Activated naive CD8-positive, alpha-beta T cell treated with anti-CD3 and anti-CD28 coated beads, Interleukin-2, amount 50 U/mL, for 24 hours (primary cell): Measurements from ENCODE around the gene FNDC3A.
A peak's percentile ranks its signal among the peaks of the same experiment; 100 is the strongest.
"Not testable (repeated sequence)": the region's sequence is repeated elsewhere in the genome, so short reads cannot be mapped to it uniquely, and the experiment has no call there.

Experiments
- ATAC-seq: fragments of 150-1000 bp; cut with Tn5 transposase; one replicate; pipeline ENCODE4 v1.10.0; 2021
- DNase-seq: peaks from one replicate; pipeline ENCODE4 v3.0.0; 2021
- H3K27ac Mint-ChIP-seq: one replicate; pipeline ENCODE4 v1.8.0; 2021; ENCODE audit warnings: mild to moderate bottlenecking, mixed read lengths
- H3K27me3 Mint-ChIP-seq: one replicate; pipeline ENCODE4 v1.8.0; 2021; ENCODE audit warnings: mixed read lengths
- H3K36me3 Mint-ChIP-seq: one replicate; pipeline ENCODE4 v1.8.0; 2021; ENCODE audit warnings: low read depth, mixed read lengths
- H3K4me1 Mint-ChIP-seq: one replicate; pipeline ENCODE4 v1.8.0; 2021; ENCODE audit warnings: mixed read lengths
- H3K4me3 Mint-ChIP-seq: one replicate; pipeline ENCODE4 v1.8.0; 2021; ENCODE audit warnings: mild to moderate bottlenecking, moderate library complexity, mixed read lengths
- H3K9me3 Mint-ChIP-seq: one replicate; pipeline ENCODE4 v1.8.0; 2021; ENCODE audit warnings: mixed read lengths

FNDC3A gene

GRCh38 chr13:49148405-49148804 is 172.7 kb downstream of the FNDC3A start:
- no peak overlapping the region for H3K27ac Mint-ChIP-seq
- no peak overlapping the region for H3K4me3 Mint-ChIP-seq
- peaks cover 64% of the 10 kb centered on the region for H3K36me3 Mint-ChIP-seq
- DNase-seq: no peak
- H3K27me3 Mint-ChIP-seq: no peaks in the 10 kb centered on the region
- H3K9me3 Mint-ChIP-seq: peaks cover 29% of the 10 kb centered on the region
- ATAC-seq: no peak
- H3K4me1 Mint-ChIP-seq: peaks cover 25% of the 10 kb centered on the region

DNA sequence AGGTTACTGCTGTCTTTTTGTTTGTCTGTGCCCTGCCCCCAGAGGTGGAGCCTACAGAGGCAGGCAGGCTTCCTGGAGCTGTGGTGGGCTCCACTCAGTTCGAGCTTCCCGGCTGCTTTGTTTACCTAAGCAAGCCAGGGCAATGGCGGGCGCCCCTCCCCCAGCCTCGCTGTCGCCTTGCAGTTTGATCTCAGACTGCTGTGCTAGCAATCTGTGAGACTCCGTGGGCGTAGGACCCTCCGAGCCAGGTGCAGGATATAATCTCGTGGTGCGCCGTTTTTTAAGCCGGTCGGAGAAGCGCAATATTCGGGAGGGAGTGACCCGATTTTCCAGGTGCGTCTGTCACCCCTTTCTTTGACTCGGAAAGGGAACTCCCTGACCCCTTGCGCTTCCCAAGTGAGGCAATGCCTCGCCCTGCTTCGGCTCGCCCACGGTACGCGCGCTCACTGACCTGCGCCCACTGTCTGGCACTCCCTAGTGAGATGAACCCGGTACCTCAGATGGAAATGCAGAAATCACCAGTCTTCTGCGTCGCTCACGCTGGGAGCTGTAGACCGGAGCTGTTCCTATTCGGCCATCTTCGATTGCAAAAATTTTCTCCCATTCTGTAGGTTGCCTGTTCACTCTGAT is 182.4 kb downstream of the FNDC3A start:
- Mint-ChIP-seq H3K36me3 (peaks cover 52% of the 10 kb centered on the region), H3K9me3 (peaks cover 16% of the 10 kb centered on the region)
- DNase-seq, H3K4me3 Mint-ChIP-seq, H3K4me1 Mint-ChIP-seq, H3K27ac Mint-ChIP-seq, ATAC-seq, H3K27me3 Mint-ChIP-seq: not testable (repeated sequence)

DNA sequence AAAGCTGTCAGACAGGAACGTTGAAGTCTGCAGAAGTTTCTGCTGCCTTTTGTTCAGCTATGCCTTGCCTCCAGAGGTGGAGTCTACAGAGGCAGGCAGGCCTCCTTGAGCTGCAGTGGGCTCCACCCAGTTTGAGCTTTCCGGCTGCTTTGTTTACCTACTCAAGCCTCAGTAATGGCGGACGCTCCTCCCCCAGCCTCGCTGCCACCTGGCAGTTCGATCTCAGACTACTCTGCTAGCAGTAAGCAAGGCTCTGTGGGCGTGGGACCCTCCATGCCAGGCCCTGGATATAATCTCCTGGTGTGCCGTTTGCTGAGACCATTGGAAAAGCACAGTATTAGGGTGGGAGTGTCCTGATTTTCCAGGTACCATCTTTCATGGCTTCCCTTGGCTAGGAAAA is 187.4 kb downstream of the FNDC3A start:
- DNase-seq, H3K27ac Mint-ChIP-seq, H3K4me1 Mint-ChIP-seq, H3K4me3 Mint-ChIP-seq, H3K27me3 Mint-ChIP-seq, ATAC-seq: not testable (repeated sequence)
- Mint-ChIP-seq H3K9me3 (peaks cover 27% of the 10 kb centered on the region), H3K36me3 (peaks cover 69% of the 10 kb centered on the region)

- Mint-ChIP-seq H3K36me3 (peaks cover 59% of the 10 kb centered on the region), H3K9me3 (peaks cover 27% of the 10 kb centered on the region), H3K4me3 (no peak overlapping the region), H3K27ac (no peak overlapping the region), H3K4me1 (no peaks in the 10 kb centered on the region), H3K27me3 (no peaks in the 10 kb centered on the region)
- ATAC-seq (no peak), DNase-seq (no peak)
Measured at GRCh38 chr13:49164712-49165111, 189.0 kb downstream of the FNDC3A start.

GRCh38 chr13:49165798-49166752 is 190.4 kb downstream of the FNDC3A start:
- Mint-ChIP-seq H3K36me3 (peaks cover 54% of the 10 kb centered on the region), H3K27ac (no peak overlapping the region), H3K4me3 (no peak overlapping the region), H3K9me3 (peaks cover 23% of the 10 kb centered on the region), H3K4me1 (no peaks in the 10 kb centered on the region), H3K27me3 (no peaks in the 10 kb centered on the region)
- DNase-seq (no peak), ATAC-seq (no peak)

DNA sequence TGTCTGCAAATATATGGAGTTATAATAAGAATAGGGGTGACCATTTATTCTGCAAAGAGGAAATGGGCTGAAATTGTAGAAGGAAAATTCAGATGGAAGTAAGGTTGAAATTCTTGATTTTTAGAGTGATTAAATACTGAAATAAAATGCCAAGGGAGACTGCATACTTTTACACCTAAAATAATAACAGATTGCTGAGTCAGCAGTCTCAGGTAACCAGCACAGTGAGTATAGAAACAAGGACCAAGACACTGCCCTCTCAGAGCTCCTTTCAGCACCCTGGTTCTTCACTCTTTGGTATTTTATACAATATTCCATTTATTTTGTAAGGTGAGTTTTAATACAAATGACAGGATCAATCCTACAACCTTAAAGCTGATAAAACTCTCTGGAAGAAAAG is 195.6 kb downstream of the FNDC3A start:
- peaks cover 47% of the 10 kb centered on the region for H3K36me3 Mint-ChIP-seq
- no peak overlapping the region for H3K27ac Mint-ChIP-seq
- ATAC-seq (no peak), DNase-seq (no peak)
- no peaks in the 10 kb centered on the region for H3K9me3 Mint-ChIP-seq
- H3K4me1 Mint-ChIP-seq: no peaks in the 10 kb centered on the region
- H3K27me3 Mint-ChIP-seq: no peaks in the 10 kb centered on the region
- H3K4me3 Mint-ChIP-seq: no peak overlapping the region

DNA sequence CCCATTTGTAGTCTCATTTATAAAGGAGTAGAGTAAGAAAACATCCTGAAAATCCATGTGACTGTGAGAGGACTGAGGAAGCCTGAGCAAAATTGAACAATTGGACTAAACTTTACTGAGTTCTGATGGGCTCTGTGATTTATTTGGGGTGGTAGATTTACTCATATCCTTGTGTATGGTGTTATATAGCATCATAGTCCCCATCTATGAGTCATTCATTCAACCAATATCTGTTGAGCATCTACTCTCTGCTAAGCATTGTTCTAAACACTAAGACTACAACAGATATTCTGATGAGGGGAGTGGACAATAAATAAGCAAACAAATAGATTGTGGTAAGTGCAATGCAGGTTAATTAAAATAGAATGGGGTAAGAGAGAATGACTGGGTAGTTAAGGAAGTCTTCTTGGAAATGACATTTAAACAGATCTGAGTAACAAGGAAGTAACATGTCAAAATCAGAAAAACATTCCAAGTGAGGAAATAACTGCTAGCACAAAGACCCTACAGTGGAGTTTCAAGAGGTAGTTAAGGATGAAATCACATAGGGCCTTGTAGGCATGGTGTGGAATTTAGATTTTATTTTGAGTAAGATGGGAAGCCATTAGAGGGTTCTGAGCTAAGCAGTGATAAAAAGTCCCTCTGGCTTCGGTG is 208.1 kb downstream of the FNDC3A start:
- Mint-ChIP-seq H3K4me3 (no peak overlapping the region), H3K27me3 (no peaks in the 10 kb centered on the region), H3K4me1 (peaks cover 8% of the 10 kb centered on the region), H3K9me3 (no peaks in the 10 kb centered on the region), H3K36me3 (peaks cover 43% of the 10 kb centered on the region), H3K27ac (no peak overlapping the region)
- no peak for DNase-seq
- peak; percentile 79 for ATAC-seq

DNA sequence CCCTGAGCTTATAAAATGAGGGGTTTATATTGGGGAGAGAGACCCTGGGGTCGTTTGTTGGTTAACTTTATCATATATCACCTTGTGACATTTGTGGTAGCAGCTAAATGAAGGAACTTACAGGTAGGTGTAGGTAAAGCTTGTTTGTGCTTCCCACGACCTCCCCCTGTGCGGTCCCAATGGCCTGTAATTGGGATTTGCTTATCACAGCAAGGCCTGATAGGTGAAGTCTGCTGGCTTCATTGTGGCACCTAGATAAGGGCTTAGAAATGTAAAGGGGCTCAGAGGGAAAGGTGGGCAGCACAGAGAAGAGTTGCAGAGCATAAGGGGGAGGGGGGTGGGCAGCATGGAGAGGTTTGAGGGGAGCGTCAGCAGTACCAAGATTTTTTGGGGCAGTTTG is 208.9 kb downstream of the FNDC3A start:
- Mint-ChIP-seq H3K36me3 (peaks cover 38% of the 10 kb centered on the region), H3K27me3 (no peaks in the 10 kb centered on the region), H3K27ac (no peak overlapping the region), H3K9me3 (no peaks in the 10 kb centered on the region), H3K4me3 (no peak overlapping the region), H3K4me1 (peaks cover 8% of the 10 kb centered on the region)
- no peak for ATAC-seq
- no peak for DNase-seq

DNA sequence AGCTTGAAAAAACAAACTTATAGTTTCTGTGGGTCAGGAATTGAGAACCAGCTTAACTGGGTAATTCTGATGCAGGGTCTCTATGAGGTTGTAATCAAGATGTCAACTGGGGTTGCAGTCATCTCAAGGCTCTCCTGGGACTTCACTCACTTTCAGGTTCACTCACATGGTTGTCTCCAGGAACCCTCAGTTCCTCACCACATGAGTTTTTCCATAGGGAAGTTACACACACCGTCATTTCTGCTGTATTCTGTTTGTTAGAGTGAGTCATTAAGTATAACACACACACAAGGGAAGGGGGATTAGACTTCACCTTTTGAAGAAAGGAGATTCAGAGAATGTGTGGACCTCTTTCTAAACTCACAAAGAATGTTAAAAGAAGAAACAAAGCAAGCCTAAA is 209.6 kb downstream of the FNDC3A start:
- peaks cover 37% of the 10 kb centered on the region for H3K36me3 Mint-ChIP-seq
- ATAC-seq (peak; percentile 65), DNase-seq (no peak)
- peak overlapping the region; percentile 21 for H3K27ac Mint-ChIP-seq
- no peaks in the 10 kb centered on the region for H3K9me3 Mint-ChIP-seq
- H3K4me1 Mint-ChIP-seq: peaks cover 8% of the 10 kb centered on the region
- no peaks in the 10 kb centered on the region for H3K27me3 Mint-ChIP-seq
- H3K4me3 Mint-ChIP-seq: no peak overlapping the region

- no peaks in the 10 kb centered on the region for H3K27me3 Mint-ChIP-seq
- no peak overlapping the region for H3K4me3 Mint-ChIP-seq
- H3K36me3 Mint-ChIP-seq: peaks cover 38% of the 10 kb centered on the region
- DNase-seq (no peak), ATAC-seq (no peak)
- peaks cover 3% of the 10 kb centered on the region for H3K4me1 Mint-ChIP-seq
- H3K9me3 Mint-ChIP-seq: no peaks in the 10 kb centered on the region
- no peak overlapping the region for H3K27ac Mint-ChIP-seq
Measured at GRCh38 chr13:49190901-49191300, 215.2 kb downstream of the FNDC3A start.

DNA sequence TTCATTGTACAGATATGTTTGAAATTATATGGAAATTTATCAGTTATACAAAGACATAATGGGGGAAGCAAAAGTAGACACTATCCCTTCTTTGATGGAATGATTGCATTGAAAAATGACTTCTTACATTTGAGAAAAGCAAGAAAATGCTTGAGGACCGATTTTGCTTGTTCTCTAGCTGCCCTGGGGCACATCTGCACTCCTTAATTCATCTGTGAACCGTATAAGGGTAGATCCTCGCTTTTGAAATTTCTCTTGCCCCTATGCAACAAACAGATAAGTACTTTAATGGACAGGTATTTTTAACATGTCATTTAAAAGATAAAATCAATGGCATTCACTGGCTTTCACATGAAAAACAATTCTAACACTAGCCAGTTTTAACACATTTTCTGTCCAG is 230.9 kb downstream of the FNDC3A start:
- ATAC-seq (no peak), DNase-seq (no peak)
- H3K27me3 Mint-ChIP-seq: no peaks in the 10 kb centered on the region
- no peaks in the 10 kb centered on the region for H3K4me1 Mint-ChIP-seq
- H3K9me3 Mint-ChIP-seq: no peaks in the 10 kb centered on the region
- H3K4me3 Mint-ChIP-seq: no peak overlapping the region
- H3K27ac Mint-ChIP-seq: no peak overlapping the region
- H3K36me3 Mint-ChIP-seq: peaks cover 35% of the 10 kb centered on the region

DNA sequence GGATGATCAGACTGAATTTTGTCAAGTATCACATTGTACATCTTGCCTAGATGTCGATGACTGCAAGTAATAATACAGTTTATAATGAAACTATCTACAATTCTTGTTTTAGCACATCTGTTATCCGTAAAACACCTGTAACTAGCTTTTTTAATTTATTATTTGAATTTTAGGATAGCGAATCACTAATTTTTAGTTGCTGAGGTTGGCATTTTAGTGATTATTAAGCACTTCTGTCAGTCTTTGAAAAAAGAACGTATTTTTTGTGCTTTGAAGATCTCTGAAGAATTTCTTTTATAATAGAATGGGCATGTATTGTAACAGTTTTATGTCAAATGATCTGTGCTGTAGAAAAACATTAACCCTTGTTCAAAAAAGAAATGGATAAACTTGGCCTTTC is 232.9 kb downstream of the FNDC3A start:
- ATAC-seq: no peak
- H3K27ac Mint-ChIP-seq: no peak overlapping the region
- peaks cover 29% of the 10 kb centered on the region for H3K36me3 Mint-ChIP-seq

DNA sequence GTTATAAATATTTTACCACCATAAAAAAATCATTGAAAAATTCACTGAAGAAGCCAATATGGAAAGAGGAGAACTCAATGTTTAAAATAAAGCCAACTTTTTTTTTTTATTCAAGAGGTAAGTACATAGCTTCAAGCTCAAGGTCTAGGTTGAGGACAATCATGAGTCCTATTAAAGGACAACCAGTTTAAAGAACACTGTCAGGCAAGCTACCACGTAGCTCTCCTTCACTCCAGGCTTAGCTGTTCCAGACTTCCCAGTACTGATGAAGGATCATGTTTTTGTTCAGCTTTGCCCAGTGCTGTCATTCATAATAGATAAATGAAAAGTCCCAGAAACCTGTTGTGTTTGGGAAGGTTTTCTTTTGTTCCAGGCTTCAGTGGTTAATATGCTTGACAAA is 234.4 kb downstream of the FNDC3A start:
- Mint-ChIP-seq H3K4me3 (no peak overlapping the region), H3K27me3 (no peaks in the 10 kb centered on the region), H3K27ac (no peak overlapping the region), H3K4me1 (peaks cover 8% of the 10 kb centered on the region), H3K9me3 (no peaks in the 10 kb centered on the region), H3K36me3 (peaks cover 22% of the 10 kb centered on the region)
- DNase-seq (no peak), ATAC-seq (no peak)

More for the DNA sequence above, 232.9 kb downstream of the FNDC3A start:
- DNase-seq: no peak
- Mint-ChIP-seq H3K4me3 (no peak overlapping the region), H3K4me1 (no peaks in the 10 kb centered on the region), H3K9me3 (no peaks in the 10 kb centered on the region), H3K27me3 (no peaks in the 10 kb centered on the region)

DNA sequence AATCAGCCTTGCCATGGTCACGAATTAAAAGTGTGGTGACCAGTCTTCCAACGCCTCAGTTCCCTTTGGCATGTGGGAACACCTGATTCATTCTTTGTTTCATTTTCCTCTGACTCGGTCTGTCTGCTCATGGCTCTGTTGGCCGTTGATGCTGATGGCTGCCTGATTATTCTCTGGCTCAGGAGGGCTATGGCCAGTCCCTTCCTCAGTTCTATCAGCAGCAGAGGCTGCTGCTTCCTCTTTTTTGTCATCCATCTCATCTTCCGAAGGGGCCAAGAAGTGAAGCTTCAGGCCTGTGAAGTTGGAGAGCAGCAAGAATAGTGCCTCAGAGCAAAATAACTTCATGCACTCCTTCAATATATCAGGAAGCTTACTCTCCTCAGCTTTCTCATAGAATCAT is 235.0 kb downstream of the FNDC3A start:
- Mint-ChIP-seq H3K9me3 (no peaks in the 10 kb centered on the region), H3K27ac (no peak overlapping the region), H3K27me3 (no peaks in the 10 kb centered on the region), H3K36me3 (peaks cover 19% of the 10 kb centered on the region), H3K4me1 (peaks cover 11% of the 10 kb centered on the region), H3K4me3 (no peak overlapping the region)
- ATAC-seq: no peak
- no peak for DNase-seq

DNA sequence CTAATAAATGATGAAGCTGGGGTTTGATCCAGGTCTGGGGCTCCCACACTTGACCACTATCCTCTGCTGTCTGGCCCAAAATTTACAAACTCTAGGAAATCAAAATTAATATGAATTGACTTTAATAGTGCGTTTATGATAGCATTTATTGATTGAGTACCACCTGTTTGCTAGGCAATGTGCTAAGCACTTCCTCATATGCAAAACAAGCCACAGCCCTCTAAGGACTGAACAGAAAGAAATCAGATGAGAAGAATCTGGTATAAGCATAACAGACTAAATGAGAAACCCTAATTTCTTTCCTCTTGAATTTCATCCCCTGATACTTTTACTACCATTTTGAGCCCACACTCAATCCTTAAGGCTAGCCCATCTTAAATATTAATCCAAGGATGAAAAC is 237.8 kb downstream of the FNDC3A start:
- ATAC-seq (no peak), DNase-seq (no peak)
- Mint-ChIP-seq H3K27me3 (peaks cover 18% of the 10 kb centered on the region), H3K27ac (no peak overlapping the region), H3K9me3 (no peaks in the 10 kb centered on the region), H3K4me1 (peaks cover 11% of the 10 kb centered on the region), H3K4me3 (no peak overlapping the region), H3K36me3 (peaks cover 11% of the 10 kb centered on the region)
